Stomach (tissue), 9 donors: ENCODE data around the gene PCDHGA9. TPM values are rescaled to one million over a fixed set of nuclear protein-coding genes. Genes with fewer than 3 reads are reported as not detected.

ENCODE experiments used
- DNase-seq, 2 donors: peaks; one replicate each; pipeline versions ENCODE4 v3.0.0 to v3.0.0-alpha.2; 2013 to 2019
- H3K27ac ChIP-seq, 5 donors: fragments of 200-600 bp in 4 of 5; sonication (generic) in 4 of 5; one replicate each; pipeline ENCODE4 v1.5.1; 2013 to 2019; ENCODE audit warnings: mild to moderate bottlenecking in 1 of 5, moderate library complexity in 1 of 5
- H3K27me3 ChIP-seq, 3 donors: fragments of 200-600 bp; sonication (generic); one replicate each; pipeline ENCODE4 v1.5.1; 2017 to 2019; ENCODE audit warnings: mixed run types in 1 of 3
- H3K36me3 ChIP-seq, 4 donors: fragments of 200-600 bp; sonication (generic); 1 replicate in 3 of 4; 2 replicates in 1 of 4; pipeline ENCODE4 v1.5.1; 2016 to 2019
- H3K4me1 ChIP-seq, 4 donors: fragments of 200-600 bp; sonication (generic); one replicate each; pipeline ENCODE4 v1.5.1; 2016 to 2019
- H3K4me3 ChIP-seq, 4 donors: fragments of 200-600 bp; sonication (generic) in 3 of 4; one replicate each; pipeline ENCODE4 v1.5.1; 2016 to 2019; ENCODE audit warnings: mild to moderate bottlenecking in 1 of 4
- H3K9me3 ChIP-seq, 4 donors: fragments of 200-600 bp; sonication (generic); one replicate each; pipeline ENCODE4 v1.5.1; 2016 to 2019
- CTCF ChIP-seq, 7 experiments: fragments of 450-650 bp in 4 of 7; fragments of 200-600 bp in 3 of 7; sonication (generic) in 3 of 7; IDR thresholded peaks; one replicate each; pipeline ENCODE4 v1.5.1; 2016 to 2019; ENCODE audit warnings: antibody characterized with exemption in 7 of 7, control low read depth in 2 of 7, mild to moderate bottlenecking in 1 of 7
- EP300 ChIP-seq: sonication (generic); formaldehyde crosslinking; IDR thresholded peaks from one replicate; pipeline ENCODE4 v1.6.1; 2017; ENCODE audit warnings: antibody characterized with exemption
- POLR2A ChIP-seq, 4 donors: fragments of 450-650 bp; IDR thresholded peaks; one replicate each; pipeline ENCODE4 v1.6.1; 2016; ENCODE audit warnings: antibody characterized with exemption in 4 of 4, control low read depth in 2 of 4, mild to moderate bottlenecking in 1 of 4, moderate library complexity in 1 of 4
- POLR2AphosphoS5 ChIP-seq, 3 donors: sonication (generic); formaldehyde crosslinking; IDR thresholded peaks; one replicate each; pipeline ENCODE4 v1.6.1; 2016; ENCODE audit warnings: antibody characterized with exemption in 3 of 3
- WGBS, 5 donors: extraction: QIAGEN DNeasy Blood & Tissue Kit in 3 of 5; methylation state at CpG; one replicate each; pipeline versions ENCODE4 v1.1.5 to v1.1.7; 2013 to 2018; 5-methylcytosine and 5-hydroxymethylcytosine counted together
- intact Hi-C: fragments of 100-400 bp; cut with DNase I; formaldehyde crosslinking; loops from one replicate; pipeline ENCODE4 v1.15.1; 2023; ENCODE audit warnings: low total_unique reads
- polyA plus RNA-seq, 3 donors: library from polyadenylated mRNA; stranded (reverse); fragments of 200-250 nt; gene quantifications; one replicate each; pipeline ENCODE4 v1.2.3, GENCODE V29; 2013
- total RNA-seq, 5 donors: library from RNA; depleted of rRNA; stranded (reverse); fragments of >200 nt; gene quantifications; one replicate each; pipeline versions ENCODE4 v1.1.0 to v1.2.3, GENCODE V29; 2014 to 2016
- donor health status: healthy with polysubstance abuse.
- donor health status: Bipolar disorder and iron deficiency.
- donor health status: healthy.

The PCDHGA9 gene
- total and polyA plus RNA-seq, 8 donors, result 0.13 to 10.1 (median 2.0) TPM; not detected in 2

- WGBS, 5 donors, result 58 to 85% (median 66%) methylated on average over 2 of the region's 2 CpGs
- H3K36me3 ChIP-seq, result peaks cover 0 to 10% (median 2%) of the 10 kb centered on the region in 4 donors
- H3K4me3 ChIP-seq, result no peak overlapping the region
- no peak for DNase-seq
- intact Hi-C loops, result no loop called here
- H3K27ac ChIP-seq, result no peak overlapping the region
- peaks cover 0 to 10% (median 0%) of the 10 kb centered on the region in 4 donors for H3K4me1 ChIP-seq
- H3K9me3 ChIP-seq, result peaks cover 40 to 96% (median 78%) of the 10 kb centered on the region in 4 donors
- TF ChIP-seq POLR2AphosphoS5 (IDR thresholded peaks at IDR 0.05), result no peak
- TF ChIP-seq POLR2A (IDR thresholded peaks at IDR 0.05), result no peak
- TF ChIP-seq EP300, result no peak
- no peak for TF ChIP-seq CTCF (IDR thresholded peaks at IDR 0.05)
- H3K27me3 ChIP-seq, result peaks cover 0 to 39% (median 12%) of the 10 kb centered on the region in 3 donors
Observed at GRCh38 chr5:141434006-141434405, 31.4 kb downstream of the PCDHGA9 start.

- intact Hi-C loops, result no loop called here
- WGBS, 5 donors, result 80 to 98% (median 89%) methylated on average over 2 of the region's 2 CpGs
- Histone ChIP-seq H3K4me1 (no peaks in the 10 kb centered on the region), H3K27me3 (peaks cover 0 to 12% (median 2%) of the 10 kb centered on the region in 3 donors), H3K36me3 (peaks cover 0 to 9% (median 0%) of the 10 kb centered on the region in 4 donors), H3K27ac (no peak overlapping the region), H3K4me3 (no peak overlapping the region), H3K9me3 (peaks cover 30 to 96% (median 79%) of the 10 kb centered on the region in 4 donors)
- no peak for TF ChIP-seq CTCF (IDR thresholded peaks at IDR 0.05)
- TF ChIP-seq POLR2A (IDR thresholded peaks at IDR 0.05), result no peak
- no peak for TF ChIP-seq EP300
- no peak for TF ChIP-seq POLR2AphosphoS5 (IDR thresholded peaks at IDR 0.05)
- no peak for DNase-seq
Observed at GRCh38 chr5:141437221-141437620, 34.6 kb downstream of the PCDHGA9 start.

DNA sequence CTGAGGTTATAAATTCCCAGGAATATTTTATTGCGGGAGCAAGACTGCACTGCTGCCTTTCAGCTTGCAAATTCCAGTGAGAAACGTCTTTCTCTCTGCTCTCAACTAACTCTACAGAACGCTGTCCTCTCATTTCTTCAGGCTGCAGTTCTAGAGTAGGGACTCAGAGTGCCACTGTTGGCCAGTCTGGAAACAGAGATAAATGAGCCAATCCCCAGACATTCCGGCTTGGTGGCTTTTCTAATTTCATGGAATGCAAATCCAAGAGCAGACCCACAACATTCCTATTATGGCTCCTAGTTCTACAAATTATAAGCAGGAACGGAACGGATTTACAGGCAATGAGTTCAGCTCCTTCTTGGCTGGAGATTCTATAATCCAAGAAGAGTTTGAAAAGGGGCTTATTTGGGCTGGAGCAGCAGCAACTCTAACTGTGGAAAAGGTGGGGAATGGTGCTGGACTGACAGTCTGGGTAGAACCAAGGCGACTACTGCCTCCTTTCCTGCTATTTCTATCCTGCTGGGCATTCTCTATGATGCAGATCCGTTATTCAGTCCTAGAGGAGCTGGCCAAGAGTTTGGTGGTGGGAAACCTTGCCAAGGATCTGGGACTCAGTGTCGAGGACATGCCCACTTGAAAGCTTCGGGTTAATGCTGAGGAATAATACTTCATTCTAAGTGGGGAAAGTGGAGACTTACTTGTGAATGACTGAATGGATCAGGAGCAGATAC, 37.0 kb downstream of the PCDHGA9 start:
- no peak for DNase-seq
- no peak for TF ChIP-seq CTCF (IDR thresholded peaks at IDR 0.05)
- TF ChIP-seq EP300, result no peak
- no peak for TF ChIP-seq POLR2AphosphoS5 (IDR thresholded peaks at IDR 0.05)
- TF ChIP-seq POLR2A (IDR thresholded peaks at IDR 0.05), result no peak
- H3K4me3 ChIP-seq, result no peak overlapping the region
- H3K9me3 ChIP-seq, result peaks cover 13 to 90% (median 68%) of the 10 kb centered on the region in 4 donors
- H3K4me1 ChIP-seq, result no peaks in the 10 kb centered on the region
- 60 to 69% (median 64%) methylated on average over 10 of the region's 10 CpGs for WGBS, 5 donors
- peaks cover 0 to 9% (median 0%) of the 10 kb centered on the region in 4 donors for H3K36me3 ChIP-seq
- intact Hi-C loops, result no loop called here
- H3K27ac ChIP-seq, result no peak overlapping the region
- no peaks in the 10 kb centered on the region for H3K27me3 ChIP-seq

- H3K36me3 ChIP-seq, result peaks cover 0 to 9% (median 0%) of the 10 kb centered on the region in 4 donors
- intact Hi-C loops, result no loop called here
- no peaks in the 10 kb centered on the region for H3K4me1 ChIP-seq
- H3K27me3 ChIP-seq, result no peaks in the 10 kb centered on the region
- WGBS, 5 donors, result 90 to 93% (median 92%) methylated on average over 9 of the region's 9 CpGs
- H3K27ac ChIP-seq, result no peak overlapping the region
- no peak for DNase-seq
- H3K9me3 ChIP-seq, result peaks cover 13 to 90% (median 61%) of the 10 kb centered on the region in 4 donors
- TF ChIP-seq EP300 (no peak), POLR2A (IDR thresholded peaks at IDR 0.05) (no peak), CTCF (IDR thresholded peaks at IDR 0.05) (no peak), POLR2AphosphoS5 (IDR thresholded peaks at IDR 0.05) (no peak)
- H3K4me3 ChIP-seq, result no peak overlapping the region
Observed at GRCh38 chr5:141440341-141440740, 37.8 kb downstream of the PCDHGA9 start.
